ENCODE results near the gene ZNF117.

DNA sequence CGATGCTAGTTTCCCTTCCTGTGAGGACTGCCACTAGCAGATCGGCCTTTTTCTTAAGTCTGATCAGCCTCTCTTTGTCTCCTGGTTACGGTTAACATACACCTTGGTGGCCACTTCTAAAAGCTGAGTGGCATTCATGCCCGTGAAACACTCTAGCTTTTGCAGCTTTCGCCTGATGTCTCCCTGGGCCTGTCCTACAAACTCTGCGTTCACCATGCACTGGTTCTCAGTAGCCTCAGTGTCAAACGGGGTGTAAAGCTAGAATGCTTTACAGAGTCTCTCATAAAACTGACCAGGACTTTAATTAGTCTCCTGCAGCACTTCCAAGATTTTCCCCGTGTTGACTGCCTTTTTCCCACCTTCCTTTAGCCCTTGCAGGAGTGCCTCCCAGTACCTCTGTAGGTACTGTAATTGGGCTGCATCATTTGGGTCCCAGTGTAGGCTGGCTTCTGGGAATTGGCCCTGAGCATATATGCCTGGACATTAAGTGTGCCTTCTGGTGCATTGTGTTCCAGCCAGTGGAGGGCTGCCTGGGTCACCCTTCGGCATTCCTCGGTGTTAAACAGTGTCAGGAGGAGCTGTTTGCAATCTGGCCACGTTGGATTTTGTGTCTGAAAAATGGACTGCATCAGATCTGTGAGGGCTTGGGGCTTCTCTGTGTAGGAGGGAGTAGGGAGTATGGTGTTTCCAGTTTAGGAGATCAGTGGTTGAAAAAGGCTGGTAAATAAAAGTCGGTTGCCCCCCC, 6.5 kb upstream of the ZNF117 start:
- TF ChIP-seq, protein P1, sequence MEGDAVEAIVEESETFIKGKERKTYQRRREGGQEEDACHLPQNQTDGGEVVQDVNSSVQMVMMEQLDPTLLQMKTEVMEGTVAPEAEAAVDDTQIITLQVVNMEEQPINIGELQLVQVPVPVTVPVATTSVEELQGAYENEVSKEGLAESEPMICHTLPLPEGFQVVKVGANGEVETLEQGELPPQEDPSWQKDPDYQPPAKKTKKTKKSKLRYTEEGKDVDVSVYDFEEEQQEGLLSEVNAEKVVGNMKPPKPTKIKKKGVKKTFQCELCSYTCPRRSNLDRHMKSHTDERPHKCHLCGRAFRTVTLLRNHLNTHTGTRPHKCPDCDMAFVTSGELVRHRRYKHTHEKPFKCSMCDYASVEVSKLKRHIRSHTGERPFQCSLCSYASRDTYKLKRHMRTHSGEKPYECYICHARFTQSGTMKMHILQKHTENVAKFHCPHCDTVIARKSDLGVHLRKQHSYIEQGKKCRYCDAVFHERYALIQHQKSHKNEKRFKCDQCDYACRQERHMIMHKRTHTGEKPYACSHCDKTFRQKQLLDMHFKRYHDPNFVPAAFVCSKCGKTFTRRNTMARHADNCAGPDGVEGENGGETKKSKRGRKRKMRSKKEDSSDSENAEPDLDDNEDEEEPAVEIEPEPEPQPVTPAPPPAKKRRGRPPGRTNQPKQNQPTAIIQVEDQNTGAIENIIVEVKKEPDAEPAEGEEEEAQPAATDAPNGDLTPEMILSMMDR (IDR thresholded peaks at IDR 0.05; ENCODE audit: low read depth, low read length, poor library complexity, severe bottlenecking) = no peak
- no peak for TF ChIP-seq EZH2phosphoT487 (IDR thresholded peaks at IDR 0.05; ENCODE audit: borderline replicate concordance, low read length)

All from DOHH2 (cell line).